Smooth muscle cell (in vitro differentiated cells): Measurements from ENCODE around the gene DPYD. TPM values are rescaled to one million over a fixed set of nuclear protein-coding genes. Genes with fewer than 3 reads are reported as not detected.

Experiments
- DNase-seq: peaks from one replicate; lab custom pipeline; 2025; ENCODE audit not compliant: unreplicated experiment; lab: John Stamatoyannopoulos, UW
- H2AFZ ChIP-seq: fragments of 200-600 bp; sonication (generic); 2 replicates; pipeline ENCODE4 v1.6.0; 2016; ENCODE audit warnings: antibody characterized with exemption, low read depth, mild to moderate bottlenecking
- H3F3A ChIP-seq: fragments of 200-600 bp; sonication (generic); 2 replicates; pipeline ENCODE4 v1.6.0; 2017; ENCODE audit warnings: antibody characterized with exemption, low read depth
- H3K27ac ChIP-seq: fragments of 200-600 bp; sonication (generic); 2 replicates; pipeline ENCODE4 v1.5.1; 2016; ENCODE audit warnings: low read depth, mild to moderate bottlenecking
- H3K27me3 ChIP-seq: fragments of 200-600 bp; sonication (generic); 2 replicates; pipeline ENCODE4 v1.6.1; 2016; ENCODE audit warnings: low read depth, mild to moderate bottlenecking
- H3K36me3 ChIP-seq: fragments of 200-600 bp; sonication (generic); 2 replicates; pipeline ENCODE4 v1.5.1; 2016; ENCODE audit warnings: low read depth
- H3K4me1 ChIP-seq: fragments of 200-600 bp; sonication (generic); 2 replicates; pipeline ENCODE4 v1.5.1; 2016; ENCODE audit warnings: low read depth
- H3K4me2 ChIP-seq: fragments of 200-600 bp; sonication (generic); 2 replicates; pipeline ENCODE4 v1.6.0; 2016; ENCODE audit warnings: mild to moderate bottlenecking
- H3K4me3 ChIP-seq: fragments of 200-600 bp; sonication (generic); 2 replicates; pipeline ENCODE4 v1.5.1; 2016; ENCODE audit warnings: mild to moderate bottlenecking
- H3K79me2 ChIP-seq: fragments of 200-600 bp; sonication (generic); 2 replicates; pipeline ENCODE4 v1.6.0; 2016; ENCODE audit warnings: low read depth, mild to moderate bottlenecking
- H3K9ac ChIP-seq: fragments of 200-600 bp; sonication (generic); 2 replicates; pipeline ENCODE4 v1.6.0; 2016; ENCODE audit warnings: low read depth
- H3K9me3 ChIP-seq: fragments of 200-600 bp; sonication (generic); replicated peaks from 2 replicates; pipeline ENCODE4 v1.5.1; 2016; ENCODE audit warnings: low read depth
- H4K20me1 ChIP-seq: fragments of 200-600 bp; sonication (generic); 2 replicates; pipeline ENCODE4 v1.6.0; 2016; ENCODE audit warnings: low read depth
- WGBS: methylation state at CpG from one replicate; pipeline ENCODE4 v1.1.7; 2016; ENCODE audit warnings: low lambda C conversion rate; 5-methylcytosine and 5-hydroxymethylcytosine counted together
- polyA plus RNA-seq: library from polyadenylated mRNA; unstranded; fragments of >200 nt; fragmentation: Nextera tagmentation; extraction: Ambion mirVana; gene quantifications from 2 replicates; pipeline ENCODE4 v1.2.1, GENCODE V29; 2016
- total RNA-seq: library from RNA; depleted of rRNA; stranded (reverse); fragments of >200 nt; gene quantifications from 2 replicates; pipeline ENCODE4 v1.2.3, GENCODE V29; 2014
- TF ChIP-seq, protein P1 (sequence below): fragments of 200-600 bp; sonication (generic); IDR thresholded peaks from 2 replicates; pipeline ENCODE4 v1.5.1; 2017; ENCODE audit warnings: borderline replicate concordance, mild to moderate bottlenecking, antibody characterized with exemption; ENCODE audit not compliant: insufficient read depth, poor library complexity, severe bottlenecking

DPYD gene
- total and polyA plus RNA-seq, 2 experiments from 2014 or later = 1.8 to 2.0 TPM

DNA sequence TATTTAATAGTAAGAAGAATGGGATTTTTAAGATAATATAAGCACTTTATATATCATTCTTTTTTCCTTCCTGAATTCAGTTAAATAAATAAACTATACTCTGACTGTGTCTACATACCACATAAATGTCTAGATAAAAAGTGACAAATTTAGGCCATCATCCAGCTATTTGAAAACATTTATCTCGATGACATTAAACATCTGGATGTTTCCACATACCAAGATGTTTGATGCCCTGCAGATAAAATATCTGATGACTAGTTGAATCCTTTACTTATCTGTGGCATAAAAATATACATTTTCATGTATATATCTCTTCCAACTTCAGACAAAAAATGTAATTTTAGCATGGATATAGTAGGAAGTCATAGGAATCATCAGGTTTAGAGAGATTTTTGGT lies 348.3 kb downstream of the DPYD start:
- DNase-seq = no peak
- no peaks in the 10 kb centered on the region for H4K20me1 ChIP-seq
- H3K9me3 ChIP-seq = no peaks in the 10 kb centered on the region
- TF ChIP-seq, protein P1, sequence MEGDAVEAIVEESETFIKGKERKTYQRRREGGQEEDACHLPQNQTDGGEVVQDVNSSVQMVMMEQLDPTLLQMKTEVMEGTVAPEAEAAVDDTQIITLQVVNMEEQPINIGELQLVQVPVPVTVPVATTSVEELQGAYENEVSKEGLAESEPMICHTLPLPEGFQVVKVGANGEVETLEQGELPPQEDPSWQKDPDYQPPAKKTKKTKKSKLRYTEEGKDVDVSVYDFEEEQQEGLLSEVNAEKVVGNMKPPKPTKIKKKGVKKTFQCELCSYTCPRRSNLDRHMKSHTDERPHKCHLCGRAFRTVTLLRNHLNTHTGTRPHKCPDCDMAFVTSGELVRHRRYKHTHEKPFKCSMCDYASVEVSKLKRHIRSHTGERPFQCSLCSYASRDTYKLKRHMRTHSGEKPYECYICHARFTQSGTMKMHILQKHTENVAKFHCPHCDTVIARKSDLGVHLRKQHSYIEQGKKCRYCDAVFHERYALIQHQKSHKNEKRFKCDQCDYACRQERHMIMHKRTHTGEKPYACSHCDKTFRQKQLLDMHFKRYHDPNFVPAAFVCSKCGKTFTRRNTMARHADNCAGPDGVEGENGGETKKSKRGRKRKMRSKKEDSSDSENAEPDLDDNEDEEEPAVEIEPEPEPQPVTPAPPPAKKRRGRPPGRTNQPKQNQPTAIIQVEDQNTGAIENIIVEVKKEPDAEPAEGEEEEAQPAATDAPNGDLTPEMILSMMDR = no peak
- no peaks in the 10 kb centered on the region for H3K4me1 ChIP-seq
- H3K27me3 ChIP-seq = no peaks in the 10 kb centered on the region
- H3K4me2 ChIP-seq = peak overlapping the region; percentile 48
- no peaks in the 10 kb centered on the region for H3K36me3 ChIP-seq
- 63% methylated on average over 1 of the region's 1 CpG for WGBS
- no peak overlapping the region for H3K4me3 ChIP-seq
- no peaks in the 10 kb centered on the region for H3K79me2 ChIP-seq
- no peak overlapping the region for H3K9ac ChIP-seq
- no peak overlapping the region for H2AFZ ChIP-seq
- no peaks in the 10 kb centered on the region for H3F3A ChIP-seq
- no peak overlapping the region for H3K27ac ChIP-seq

DNA sequence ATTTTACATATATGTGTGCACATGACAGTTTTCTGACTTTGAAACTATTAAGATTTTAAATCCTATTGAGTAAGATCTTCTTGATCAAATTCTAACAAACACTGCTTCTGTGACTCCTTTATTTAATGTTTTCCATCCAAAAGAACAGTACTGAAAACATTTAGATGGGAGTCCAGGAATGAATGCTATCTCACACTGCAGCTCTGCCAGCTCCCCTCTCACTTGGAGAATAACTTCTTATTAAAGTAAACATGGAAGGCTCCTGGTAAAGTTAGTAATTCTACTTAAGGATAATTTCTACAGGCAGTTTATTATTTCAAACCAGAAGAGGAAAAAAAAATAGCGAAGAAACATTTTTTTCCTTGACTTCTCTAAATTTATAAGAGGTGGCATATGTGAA lies 349.1 kb downstream of the DPYD start:
- no peaks in the 10 kb centered on the region for H3K79me2 ChIP-seq
- H3K4me1 ChIP-seq = no peaks in the 10 kb centered on the region
- TF ChIP-seq, protein P1 = no peak
- no peaks in the 10 kb centered on the region for H3K9me3 ChIP-seq
- no peak overlapping the region for H3K27ac ChIP-seq
- no peak overlapping the region for H3K9ac ChIP-seq
- 94% methylated on average over 1 of the region's 1 CpG for WGBS
- H2AFZ ChIP-seq = no peak overlapping the region
- H3K4me3 ChIP-seq = no peak overlapping the region
- no peaks in the 10 kb centered on the region for H4K20me1 ChIP-seq
- no peaks in the 10 kb centered on the region for H3F3A ChIP-seq
- no peaks in the 10 kb centered on the region for H3K36me3 ChIP-seq
- no peak for DNase-seq
- H3K4me2 ChIP-seq = no peak overlapping the region
- H3K27me3 ChIP-seq = no peaks in the 10 kb centered on the region

DNA sequence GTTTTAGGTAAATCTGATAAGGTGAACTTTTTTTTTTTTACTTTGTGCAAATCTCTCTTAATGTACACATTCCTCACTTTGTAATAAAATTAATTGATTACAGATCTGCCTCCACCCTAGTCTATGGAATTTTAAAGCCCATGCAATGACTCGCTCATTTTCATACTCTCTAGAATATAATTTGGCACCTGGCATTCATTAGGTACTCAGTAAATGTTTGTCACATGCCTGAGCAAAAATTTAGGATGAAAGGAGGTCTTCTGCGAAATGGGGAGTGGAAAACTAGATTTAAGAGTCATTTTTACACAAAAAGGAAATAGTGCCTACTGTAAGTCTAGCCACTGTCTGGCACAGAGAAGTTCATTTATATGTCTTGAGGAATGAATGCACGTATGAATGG lies 350.1 kb downstream of the DPYD start:
- no peak for DNase-seq
- H3K4me3 ChIP-seq = no peak overlapping the region
- H3K9ac ChIP-seq = no peak overlapping the region
- no peak overlapping the region for H2AFZ ChIP-seq
- H3K79me2 ChIP-seq = no peaks in the 10 kb centered on the region
- no peaks in the 10 kb centered on the region for H3K27me3 ChIP-seq
- TF ChIP-seq, protein P1 = no peak
- no peak overlapping the region for H3K27ac ChIP-seq
- H3K4me2 ChIP-seq = no peak overlapping the region
- no peaks in the 10 kb centered on the region for H3K36me3 ChIP-seq
- WGBS = 79% methylated on average over 3 of the region's 3 CpGs
- H3K9me3 ChIP-seq = no peaks in the 10 kb centered on the region
- no peaks in the 10 kb centered on the region for H4K20me1 ChIP-seq
- H3K4me1 ChIP-seq = no peaks in the 10 kb centered on the region
- H3F3A ChIP-seq = no peaks in the 10 kb centered on the region

DNA sequence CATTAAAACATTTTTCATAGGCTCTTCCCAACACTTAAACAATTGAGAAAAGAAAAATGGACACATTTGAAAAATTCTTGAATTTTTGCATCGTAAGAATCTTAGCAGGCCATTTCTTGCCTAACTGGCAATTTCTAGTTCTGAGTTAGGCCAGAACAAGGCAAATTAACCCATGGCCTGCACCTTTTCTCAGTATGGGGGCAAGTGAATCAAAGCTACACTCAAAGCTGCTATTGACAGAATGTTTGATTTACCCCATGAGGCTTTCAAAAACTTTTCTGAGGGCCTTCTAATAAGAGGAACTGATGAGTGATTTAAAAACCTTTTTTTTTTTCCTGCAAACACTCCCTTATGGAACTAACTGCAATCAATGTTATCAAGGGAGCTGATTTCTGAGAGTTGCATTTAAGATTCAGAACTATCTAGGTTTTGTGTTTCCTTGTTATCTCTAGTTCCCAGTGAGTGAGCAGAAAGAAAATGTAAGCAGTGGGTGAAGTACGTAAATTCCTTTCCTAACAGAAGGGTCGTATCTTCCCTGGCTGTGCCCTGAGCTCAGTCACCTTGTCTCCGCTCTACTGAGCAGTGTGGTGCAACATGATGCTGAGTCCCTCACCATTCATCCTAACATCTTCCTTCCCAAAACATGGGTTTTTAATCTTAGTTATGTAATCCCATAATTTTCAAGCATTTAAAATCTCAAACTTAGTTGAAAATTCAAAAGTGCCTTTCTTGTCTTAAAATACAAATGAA lies 353.7 kb downstream of the DPYD start:
- Histone ChIP-seq H3K27me3 (no peaks in the 10 kb centered on the region), H3K9me3 (no peaks in the 10 kb centered on the region), H3K79me2 (no peaks in the 10 kb centered on the region), H3K4me3 (no peak overlapping the region), H3K4me1 (no peaks in the 10 kb centered on the region), H3K4me2 (no peak overlapping the region), H3K36me3 (no peaks in the 10 kb centered on the region), H3K27ac (no peak overlapping the region), H3K9ac (no peak overlapping the region), H2AFZ (no peak overlapping the region), H4K20me1 (no peaks in the 10 kb centered on the region), H3F3A (no peaks in the 10 kb centered on the region)
- TF ChIP-seq, protein P1 = no peak
- DNase-seq = no peak
- 54% methylated on average over 4 of the region's 4 CpGs for WGBS
